Epithelial cell of prostate (primary cell): Measurements from ENCODE around the gene STK10.

ENCODE experiments used
- DNase-seq: peaks from one replicate; pipeline ENCODE4 v3.0.0-alpha.2; 2011; ENCODE audit warnings: low read depth, low spot score
- H3K27ac ChIP-seq: fragments of 450-650 bp; 2 replicates; pipeline ENCODE4 v1.5.1; 2017; ENCODE audit warnings: mild to moderate bottlenecking

Gene STK10

GRCh38 chr5:172145870-172146747 lies 41.9 kb downstream of the STK10 start:
- no peak overlapping the region for H3K27ac ChIP-seq
- DNase-seq, result no peak

GRCh38 chr5:172144931-172145869 lies 42.8 kb downstream of the STK10 start:
- H3K27ac ChIP-seq, result no peak overlapping the region
- DNase-seq, result no peak

GRCh38 chr5:172144291-172144815 lies 43.7 kb downstream of the STK10 start:
- no peak for DNase-seq
- H3K27ac ChIP-seq, result no peak overlapping the region

GRCh38 chr5:172143875-172144274 lies 44.1 kb downstream of the STK10 start:
- no peak for DNase-seq
- no peak overlapping the region for H3K27ac ChIP-seq

GRCh38 chr5:172142709-172143215 lies 45.3 kb downstream of the STK10 start:
- no peak overlapping the region for H3K27ac ChIP-seq
- DNase-seq, result no peak

- no peak overlapping the region for H3K27ac ChIP-seq
Measured at GRCh38 chr5:172141949-172142319, 46.1 kb downstream of the STK10 start.

GRCh38 chr5:172140866-172141265 lies 47.2 kb downstream of the STK10 start:
- DNase-seq, result no peak
- no peak overlapping the region for H3K27ac ChIP-seq

More at GRCh38 chr5:172141949-172142319, 46.1 kb downstream of the STK10 start:
- no peak for DNase-seq

- DNase-seq, result no peak
- no peak overlapping the region for H3K27ac ChIP-seq
Measured at GRCh38 chr5:172140120-172140519, 47.9 kb downstream of the STK10 start.

GRCh38 chr5:172137046-172137445 lies 51.0 kb downstream of the STK10 start:
- no peak for DNase-seq
- no peak overlapping the region for H3K27ac ChIP-seq

- peak; percentile 90 for DNase-seq
- H3K27ac ChIP-seq, result peak overlapping the region; percentile 60
Measured at GRCh38 chr5:172133359-172134029, 54.5 kb downstream of the STK10 start.

GRCh38 chr5:172131690-172132089 lies 56.3 kb downstream of the STK10 start:
- DNase-seq, result no peak
- no peak overlapping the region for H3K27ac ChIP-seq

GRCh38 chr5:172129256-172129910 lies 58.6 kb downstream of the STK10 start:
- no peak overlapping the region for H3K27ac ChIP-seq
- DNase-seq, result no peak

GRCh38 chr5:172127581-172127980 lies 60.4 kb downstream of the STK10 start:
- no peak overlapping the region for H3K27ac ChIP-seq
- no peak for DNase-seq

- no peak for DNase-seq
- no peak overlapping the region for H3K27ac ChIP-seq
Measured at GRCh38 chr5:172123269-172123692, 64.7 kb downstream of the STK10 start.

- H3K27ac ChIP-seq, result no peak overlapping the region
- DNase-seq, result no peak
Measured at GRCh38 chr5:172119921-172120688, 67.9 kb downstream of the STK10 start.

- DNase-seq, result no peak
Measured at GRCh38 chr5:172118891-172119290, 69.1 kb downstream of the STK10 start.

GRCh38 chr5:172117977-172118701 lies 69.9 kb downstream of the STK10 start:
- no peak overlapping the region for H3K27ac ChIP-seq
- no peak for DNase-seq

More at GRCh38 chr5:172118891-172119290, 69.1 kb downstream of the STK10 start:
- no peak overlapping the region for H3K27ac ChIP-seq

- no peak for DNase-seq
- no peak overlapping the region for H3K27ac ChIP-seq
Measured at GRCh38 chr5:172115541-172115982, 72.5 kb downstream of the STK10 start.
